ENCODE results near the gene CRYGN.

The CRYGN gene

GRCh38 chr7:151470711-151471110, 30.8 kb upstream of the CRYGN start:
- ATAC-seq: no peak
- no peak for TF ChIP-seq CREB5 (CRISPR knock-in tag; IDR thresholded peaks at IDR 0.05; ENCODE audit: low read depth)
- no peak for TF ChIP-seq TOX (CRISPR knock-in tag; IDR thresholded peaks at IDR 0.05; ENCODE audit: borderline replicate concordance)
- TF ChIP-seq POU6F1 (CRISPR knock-in tag; IDR thresholded peaks at IDR 0.05; ENCODE audit: borderline replicate concordance, low read depth): no peak
- no peak for TF ChIP-seq ZNF70 (CRISPR knock-in tag; IDR thresholded peaks at IDR 0.05)
- TF ChIP-seq PPARA (CRISPR knock-in tag; IDR thresholded peaks at IDR 0.05; ENCODE audit: borderline replicate concordance): no peak
- no peak for TF ChIP-seq ESRRG (CRISPR knock-in tag; IDR thresholded peaks at IDR 0.05)

GRCh38 chr7:151469281-151469680, 29.3 kb upstream of the CRYGN start:
- ATAC-seq: no peak
- TF ChIP-seq ESRRG (CRISPR knock-in tag; IDR thresholded peaks at IDR 0.05) (no peak), ZNF8 (CRISPR knock-in tag; IDR thresholded peaks at IDR 0.05) (no peak), TOX (CRISPR knock-in tag; IDR thresholded peaks at IDR 0.05; ENCODE audit: borderline replicate concordance) (no peak), CSRNP3 (CRISPR knock-in tag; IDR thresholded peaks at IDR 0.05) (no peak), ZNF70 (CRISPR knock-in tag; IDR thresholded peaks at IDR 0.05) (no peak), ZC3H10 (CRISPR knock-in tag; IDR thresholded peaks at IDR 0.05) (no peak), CREB5 (CRISPR knock-in tag; IDR thresholded peaks at IDR 0.05; ENCODE audit: low read depth) (no peak), ISL1 (CRISPR knock-in tag; IDR thresholded peaks at IDR 0.05) (no peak), TSHZ2 (CRISPR knock-in tag; IDR thresholded peaks at IDR 0.05) (no peak), ZFP30 (CRISPR knock-in tag; IDR thresholded peaks at IDR 0.05) (no peak), ZFP3 (CRISPR knock-in tag; IDR thresholded peaks at IDR 0.05) (no peak), RARB (CRISPR knock-in tag; IDR thresholded peaks at IDR 0.05) (no peak)

GRCh38 chr7:151468217-151469018, 28.5 kb upstream of the CRYGN start:
- no peak for TF ChIP-seq TSHZ2 (CRISPR knock-in tag; IDR thresholded peaks at IDR 0.05)
- TF ChIP-seq ZNF70 (CRISPR knock-in tag; IDR thresholded peaks at IDR 0.05): no peak
- no peak for TF ChIP-seq TCF4 (CRISPR knock-in tag; IDR thresholded peaks at IDR 0.05; ENCODE audit: borderline replicate concordance)
- no peak for TF ChIP-seq BACH2 (CRISPR knock-in tag; IDR thresholded peaks at IDR 0.05; ENCODE audit: borderline replicate concordance)
- no peak for TF ChIP-seq ZC3H10 (CRISPR knock-in tag; IDR thresholded peaks at IDR 0.05)
- no peak for TF ChIP-seq PPARA (CRISPR knock-in tag; IDR thresholded peaks at IDR 0.05; ENCODE audit: borderline replicate concordance)
- TF ChIP-seq ARNTL (CRISPR knock-in tag; IDR thresholded peaks at IDR 0.05; ENCODE audit: borderline replicate concordance, low read depth): no peak
- TF ChIP-seq ISL1 (CRISPR knock-in tag; IDR thresholded peaks at IDR 0.05): no peak
- TF ChIP-seq ZFP30 (CRISPR knock-in tag; IDR thresholded peaks at IDR 0.05): no peak
- TF ChIP-seq GLIS3 (CRISPR knock-in tag; IDR thresholded peaks at IDR 0.05): no peak
- no peak for TF ChIP-seq CSDC2 (CRISPR knock-in tag; IDR thresholded peaks at IDR 0.05)
- no peak for TF ChIP-seq POU6F1 (CRISPR knock-in tag; IDR thresholded peaks at IDR 0.05; ENCODE audit: borderline replicate concordance, low read depth)
- TF ChIP-seq ZNF8 (CRISPR knock-in tag; IDR thresholded peaks at IDR 0.05): no peak
- no peak for ATAC-seq

All from SK-N-SH treated with all-trans-retinoic acid at 6 μM for 48 hours (cell line).